K562 (cell line): Measurements from ENCODE around the gene RNF13. TPM values are rescaled to one million over a fixed set of nuclear protein-coding genes. Genes with fewer than 3 reads are reported as not detected.

Source experiments
- ATAC-seq: fragments of 200-7000 bp; cut with Tn5 transposase; 3 replicates; pipeline ENCODE4 v1.9.1; 2020; ENCODE audit warnings: moderate library complexity
- BruUV-seq: library from RNA; stranded (reverse); fragments of 400-500 nt; replicated peaks from 2 replicates; lab custom pipeline; 2021; lab: Mats Ljungman, UMichigan
- CTCF ChIA-PET: fragments of 300-600 bp; formaldehyde crosslinking; extraction: SDS; loops from one replicate; lab custom pipeline; 2021; ENCODE audit warnings: low intra/inter-chr PET ratio; lab: Yijun Ruan, JAX
- POLR2A ChIA-PET: fragments of 300-600, 350-650 bp; sonication (Branson Sonifier 250); formaldehyde crosslinking; extraction: SDS; loops from one replicate; lab custom pipeline; 2021; ENCODE audit warnings: antibody characterized with exemption, inconsistent platforms; lab: Yijun Ruan, JAX
- DNase-seq, 4 experiments: peaks; one replicate each; pipeline versions ENCODE4 v3.0.0 to v3.0.0-alpha.2; 2011 to 2018; ENCODE audit warnings: low spot score in 3 of 4, mixed read lengths in 3 of 4; ENCODE audit errors: extremely low read depth in 1 of 4
- FAIRE-seq: peaks from 2 replicates; lab custom pipeline; 2011; peaks lifted over from hg19 to GRCh38; lab: Jason Lieb, UNC
- H2AFZ ChIP-seq: 2 replicates; pipeline ENCODE4 v1.6.0; 2011; ENCODE audit warnings: low read depth, low read length, control low read depth, inconsistent platforms
- H3K27ac ChIP-seq: fragments of 200-600 bp; 3 replicates; pipeline ENCODE4 v1.8.0; 2011; ENCODE audit warnings: low read depth, mild to moderate bottlenecking, control low read depth, inconsistent platforms, low read length, moderate library complexity, mixed read lengths; ENCODE audit errors: extremely low read depth
- H3K27me3 ChIP-seq, 2 experiments: fragments of 300-600 bp in 1 of 2; 2 replicates in 1 of 2; 3 replicates in 1 of 2; pipeline versions ENCODE4 v1.6.0 to v1.8.0; 2011; ENCODE audit warnings: inconsistent platforms in 2 of 2, low read length in 2 of 2, mild to moderate bottlenecking in 1 of 2, mixed read lengths in 1 of 2, moderate library complexity in 1 of 2; ENCODE audit not compliant: control insufficient read depth in 2 of 2, insufficient read depth in 2 of 2
- H3K36me3 ChIP-seq: fragments of 300-600 bp; 3 replicates; pipeline ENCODE4 v1.8.0; 2011; ENCODE audit warnings: mild to moderate bottlenecking, low read length, inconsistent platforms; ENCODE audit not compliant: control insufficient read depth, insufficient read depth
- H3K4me1 ChIP-seq, 2 experiments: fragments of 200-600 bp in 1 of 2; replicated peaks in 1 of 2; 2 replicates in 1 of 2; 3 replicates in 1 of 2; pipeline versions ENCODE4 v1.5.1 to v1.8.0; 2011; ENCODE audit warnings: inconsistent platforms in 2 of 2, low read length in 2 of 2, mild to moderate bottlenecking in 1 of 2, mixed read lengths in 1 of 2, moderate library complexity in 1 of 2; ENCODE audit not compliant: control insufficient read depth in 2 of 2, insufficient read depth in 2 of 2
- H3K4me2 ChIP-seq: 2 replicates; pipeline ENCODE4 v1.6.1; 2011; ENCODE audit warnings: low read length, control low read depth, inconsistent platforms, mixed read lengths; ENCODE audit not compliant: insufficient read depth
- H3K4me3 ChIP-seq: fragments of 200-600 bp; sonication (generic), shearing (Covaris generic); 2 replicates; pipeline ENCODE4 v1.5.1; 2016; ENCODE audit warnings: control low read depth, inconsistent platforms
- H3K79me2 ChIP-seq: fragments of 200-600 bp; 3 replicates; pipeline ENCODE4 v1.8.0; 2011; ENCODE audit warnings: low read length, inconsistent platforms; ENCODE audit not compliant: control insufficient read depth, insufficient read depth
- H3K9ac ChIP-seq, 2 experiments: 2 replicates each; pipeline versions ENCODE4 v1.6.0 to v1.6.1; 2011; ENCODE audit warnings: low read depth in 2 of 2, low read length in 2 of 2, control low read depth in 1 of 2, inconsistent platforms in 1 of 2, mild to moderate bottlenecking in 1 of 2, mixed read lengths in 1 of 2; ENCODE audit not compliant: insufficient read depth in 1 of 2
- H3K9me1 ChIP-seq: one replicate; pipeline ENCODE4 v1.6.0; 2011; ENCODE audit warnings: inconsistent platforms, mild to moderate bottlenecking, low read length, moderate library complexity; ENCODE audit not compliant: control insufficient read depth, insufficient read depth
- H3K9me3 ChIP-seq: replicated peaks from 2 replicates; pipeline ENCODE4 v1.5.1; 2011; ENCODE audit warnings: low read depth, low read length, inconsistent platforms; ENCODE audit not compliant: control insufficient read depth, insufficient read depth
- H4K20me1 ChIP-seq: replicated peaks from 2 replicates; pipeline ENCODE4 v1.6.1; 2011; ENCODE audit warnings: low read length, inconsistent platforms, mixed read lengths; ENCODE audit not compliant: control insufficient read depth, insufficient read depth
- BRCA1 ChIP-seq, 2 experiments: fragments of 450-650 bp in 1 of 2; sonication (generic) in 1 of 2; formaldehyde crosslinking in 1 of 2; IDR thresholded peaks; 2 replicates each; pipeline versions ENCODE4 v1.5.0 to v1.6.1; 2017 to 2020; ENCODE audit warnings: mild to moderate bottlenecking in 1 of 2, missing genetic modification reagents in 1 of 2
- FOXP1 ChIP-seq: sonication (generic); formaldehyde crosslinking; IDR thresholded peaks from 2 replicates; pipeline ENCODE4 v1.8.0; 2022; ENCODE audit warnings: mild to moderate bottlenecking, missing genetic modification reagents
- PCBP1 ChIP-seq: fragments of 200-400 bp; formaldehyde crosslinking; IDR thresholded peaks from 2 replicates; pipeline ENCODE4 v1.6.1; 2018; ENCODE audit warnings: mild to moderate bottlenecking, low read depth, low read length; ENCODE audit not compliant: poor library complexity, severe bottlenecking
- SMC3 ChIP-seq: conservative IDR thresholded peaks from 2 replicates; pipeline ENCODE4 v1.6.1; 2011; ENCODE audit warnings: low read depth, low read length, improper control_type of control experiment; ENCODE audit not compliant: insufficient read depth
- TGIF2 ChIP-seq: sonication (generic); formaldehyde crosslinking; IDR thresholded peaks from 2 replicates; pipeline ENCODE4 v1.8.1; 2022; ENCODE audit warnings: mild to moderate bottlenecking, missing genetic modification reagents, moderate library complexity
- ZNF165 ChIP-seq: fragments of 250-450 bp; sonication (Bioruptor Pico); IDR thresholded peaks from 2 replicates; pipeline ENCODE4 v1.4.0; 2020; ENCODE audit warnings: borderline replicate concordance
- ZNF197 ChIP-seq: fragments of 200-800 bp; sonication (Bioruptor generic); IDR thresholded peaks from 2 replicates; pipeline ENCODE4 v1.6.1; 2016; ENCODE audit warnings: low read depth, missing genetic modification characterization, missing compliant biosample characterization
- ZNF253 ChIP-seq: fragments of 250-450 bp; sonication (Bioruptor Pico); conservative IDR thresholded peaks from 2 replicates; pipeline ENCODE4 v1.6.1; 2021; ENCODE audit warnings: mild to moderate bottlenecking
- WGBS: fragments of 100-300 bp; shearing (Covaris generic); methylation state at CpG from one replicate; pipeline ENCODE4 v1.1.6; 2016; ENCODE audit warnings: low coverage, mixed read lengths; ENCODE audit not compliant: insufficient coverage; ENCODE audit errors: missing lambda C conversion rate; 5-methylcytosine and 5-hydroxymethylcytosine counted together
- in situ Hi-C: fragments of 300-500 bp; cut with MboI; formaldehyde crosslinking; loops from 4 replicates; pipeline ENCODE4 v1.15.0; 2018; ENCODE audit warnings: inconsistent platforms, mixed read lengths
- intact Hi-C: fragments of 100-400 bp; cut with micrococcal nuclease; formaldehyde crosslinking; loops from 2 replicates; pipeline ENCODE4 v1.14.2; 2022
- polyA plus RNA-seq, 8 experiments: library from polyadenylated mRNA; depleted of rRNA in 4 of 8; stranded (reverse) in 5 of 8; unstranded in 3 of 8; fragments of >200 nt; fragmentation: Nextera tagmentation in 2 of 8; fragmentation: Illumina TruSeq in 1 of 8; extraction: Ambion mirVana in 2 of 8; extraction: Trizol in 1 of 8; gene quantifications; 2 replicates each; pipeline versions ENCODE4 v1.2.1 to v1.2.3, GENCODE V29; 2011 to 2014; ENCODE audit warnings: inconsistent platforms in 1 of 8, missing spikeins in 1 of 8
- total RNA-seq, 7 experiments: library from RNA; depleted of rRNA in 6 of 7; stranded (reverse); fragments of >200 nt in 6 of 7; fragmentation: Illumina TruSeq in 2 of 7; extraction: Trizol in 2 of 7; gene quantifications; 2 replicates each; pipeline versions ENCODE4 v1.2.1 to v1.2.3, GENCODE V29; 2011 to 2021; ENCODE audit warnings: low replicate concordance in 1 of 7

The RNF13 gene
- total and polyA plus RNA-seq, 9 of the 15 experiments (the other 6 are each of a cell fraction or from before 2014, with no cell fraction given): 12.7 to 35.8 (median 18.9) TPM

- TF ChIP-seq PCBP1 (no peak), BRCA1 (IDR thresholded peaks at IDR 0.05) (no peak), BRCA1 (CRISPR knock-in tag; IDR thresholded peaks at IDR 0.05) (no peak)
Measured at GRCh38 chr3:149772861-149773260, 40.2 kb upstream of the RNF13 start (continued).

- H3K79me2 ChIP-seq: no peaks in the 10 kb centered on the region
- no peak for ATAC-seq
- intact Hi-C loops: no loop called here
- no peak overlapping the region for H3K9ac ChIP-seq
- H3K4me1 ChIP-seq: no peaks in the 10 kb centered on the region
- TF ChIP-seq ZNF197 (CRISPR knock-in tag) (no peak), ZNF253 (CRISPR knock-in tag) (no peak), TGIF2 (no peak), SMC3 (no peak), FOXP1 (no peak), ZNF165 (CRISPR knock-in tag) (no peak)
- CTCF ChIA-PET: no interaction called here
- H3K36me3 ChIP-seq: no peaks in the 10 kb centered on the region
- H4K20me1 ChIP-seq: no peaks in the 10 kb centered on the region
- no peak overlapping the region for H3K4me2 ChIP-seq
- H3K27me3 ChIP-seq: peaks cover 6 to 10% of the 10 kb centered on the region in 2 experiments; a peak in 3 of 5 replicates
- BruUV-seq: no TSS peak
- H3K9me1 ChIP-seq: no peaks in the 10 kb centered on the region
- no peak for FAIRE-seq
- WGBS: 7% methylated on average over 1 of the region's 1 CpG
- no peak overlapping the region for H2AFZ ChIP-seq
- H3K9me3 ChIP-seq: no peaks in the 10 kb centered on the region
- no peak overlapping the region for H3K27ac ChIP-seq
- in situ Hi-C loops: no loop called here
- H3K4me3 ChIP-seq: no peak overlapping the region
- DNase-seq: no peak
- POLR2A ChIA-PET: interaction anchor here (0.8 kb wide), 1 partner anchor 16 kb away, joined by 3 read pairs; no protein-coding TSS in a partner anchor
Measured at GRCh38 chr3:149776170-149776569, 36.8 kb upstream of the RNF13 start.
